ENCODE results near the gene ZNF385A.

DNA sequence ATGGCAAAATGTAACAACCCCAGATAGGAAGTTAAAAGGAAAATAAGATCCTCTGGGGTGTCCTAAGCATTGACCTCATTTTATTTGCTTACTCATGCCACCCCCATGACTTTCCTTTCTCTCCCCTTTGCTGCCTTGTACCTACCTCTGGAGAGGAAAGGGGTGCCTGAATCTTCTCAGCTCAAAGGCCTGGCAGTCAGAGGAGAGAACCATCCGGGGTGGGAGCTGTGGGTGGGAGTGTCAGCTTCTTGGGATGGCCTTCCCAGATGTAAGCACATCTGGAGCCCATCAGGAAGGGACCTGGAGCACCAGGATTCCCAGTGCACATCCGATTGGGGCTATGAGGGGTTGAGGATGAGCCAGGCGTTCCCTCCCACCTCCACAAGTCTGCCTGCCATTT, 39.7 kb upstream of the ZNF385A start:
- TF ChIP-seq, protein P1, sequence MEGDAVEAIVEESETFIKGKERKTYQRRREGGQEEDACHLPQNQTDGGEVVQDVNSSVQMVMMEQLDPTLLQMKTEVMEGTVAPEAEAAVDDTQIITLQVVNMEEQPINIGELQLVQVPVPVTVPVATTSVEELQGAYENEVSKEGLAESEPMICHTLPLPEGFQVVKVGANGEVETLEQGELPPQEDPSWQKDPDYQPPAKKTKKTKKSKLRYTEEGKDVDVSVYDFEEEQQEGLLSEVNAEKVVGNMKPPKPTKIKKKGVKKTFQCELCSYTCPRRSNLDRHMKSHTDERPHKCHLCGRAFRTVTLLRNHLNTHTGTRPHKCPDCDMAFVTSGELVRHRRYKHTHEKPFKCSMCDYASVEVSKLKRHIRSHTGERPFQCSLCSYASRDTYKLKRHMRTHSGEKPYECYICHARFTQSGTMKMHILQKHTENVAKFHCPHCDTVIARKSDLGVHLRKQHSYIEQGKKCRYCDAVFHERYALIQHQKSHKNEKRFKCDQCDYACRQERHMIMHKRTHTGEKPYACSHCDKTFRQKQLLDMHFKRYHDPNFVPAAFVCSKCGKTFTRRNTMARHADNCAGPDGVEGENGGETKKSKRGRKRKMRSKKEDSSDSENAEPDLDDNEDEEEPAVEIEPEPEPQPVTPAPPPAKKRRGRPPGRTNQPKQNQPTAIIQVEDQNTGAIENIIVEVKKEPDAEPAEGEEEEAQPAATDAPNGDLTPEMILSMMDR (conservative IDR thresholded peaks at IDR 0.05; ENCODE audit: low read depth, low read length), result no peak
- no peak for TF ChIP-seq EZH2 (IDR thresholded peaks at IDR 0.05; ENCODE audit: borderline replicate concordance, low read depth, low read length, poor library complexity, severe bottlenecking)

All from A673 (cell line).